Tibial nerve (tissue), 4 donors: ENCODE data around the gene SLCO4C1. TPM values are rescaled to one million over a fixed set of nuclear protein-coding genes. Genes with fewer than 3 reads are reported as not detected.

Experiments used
- DNase-seq, 2 donors: peaks; one replicate each; pipeline ENCODE4 v3.0.0-alpha.2; 2019; ENCODE audit warnings: low spot score in 2 of 2
- H3K27ac ChIP-seq, 4 donors: fragments of 200-600 bp; sonication (generic) in 3 of 4; one replicate each; pipeline ENCODE4 v1.5.1; 2017 to 2019; ENCODE audit warnings: mild to moderate bottlenecking in 1 of 4
- H3K27me3 ChIP-seq, 2 donors: fragments of 200-600 bp; sonication (generic) in 1 of 2; one replicate each; pipeline versions ENCODE4 v1.5.1 to v1.6.0; 2017 to 2019
- H3K36me3 ChIP-seq, 3 donors: fragments of 200-600 bp; sonication (generic); one replicate each; pipeline ENCODE4 v1.5.1; 2018 to 2019
- H3K4me1 ChIP-seq, 4 donors: fragments of 200-600 bp; sonication (generic) in 3 of 4; one replicate each; pipeline ENCODE4 v1.5.1; 2017 to 2019
- H3K4me3 ChIP-seq, 4 donors: fragments of 200-600 bp; sonication (generic) in 3 of 4; one replicate each; pipeline ENCODE4 v1.5.1; 2017 to 2019; ENCODE audit warnings: mild to moderate bottlenecking in 1 of 4, moderate library complexity in 1 of 4
- H3K9me3 ChIP-seq, 4 donors: fragments of 200-600 bp; sonication (generic) in 3 of 4; one replicate each; pipeline ENCODE4 v1.5.1; 2017 to 2019
- EP300 ChIP-seq, 2 donors: sonication (generic); formaldehyde crosslinking; IDR thresholded peaks; one replicate each; pipeline ENCODE4 v1.6.1; 2017; ENCODE audit warnings: antibody characterized with exemption in 2 of 2, mild to moderate bottlenecking in 1 of 2
- POLR2A ChIP-seq, 2 donors: fragments of 450-650 bp; IDR thresholded peaks; one replicate each; pipeline ENCODE4 v1.6.1; 2017; ENCODE audit warnings: antibody characterized with exemption in 2 of 2, mild to moderate bottlenecking in 2 of 2, moderate library complexity in 2 of 2
- WGBS, 2 donors: methylation state at CpG; one replicate each; pipeline ENCODE4 v1.1.5; 2018; 5-methylcytosine and 5-hydroxymethylcytosine counted together
- total RNA-seq, 4 donors: library from RNA; depleted of rRNA; stranded (reverse); fragments of >200 nt; gene quantifications; one replicate each; pipeline ENCODE4 v1.1.0, GENCODE V29; 2016
- TF ChIP-seq, protein P1 (sequence below), 5 experiments: fragments of 200-600 bp in 3 of 5; fragments of 450-650 bp in 2 of 5; sonication (generic) in 3 of 5; IDR thresholded peaks; one replicate each; pipeline ENCODE4 v1.5.1; 2016 to 2019; ENCODE audit warnings: antibody characterized with exemption in 5 of 5, mild to moderate bottlenecking in 3 of 5, moderate library complexity in 2 of 5

The SLCO4C1 gene
- total RNA-seq, 4 donors from 2014 or later = not detected

DNA sequence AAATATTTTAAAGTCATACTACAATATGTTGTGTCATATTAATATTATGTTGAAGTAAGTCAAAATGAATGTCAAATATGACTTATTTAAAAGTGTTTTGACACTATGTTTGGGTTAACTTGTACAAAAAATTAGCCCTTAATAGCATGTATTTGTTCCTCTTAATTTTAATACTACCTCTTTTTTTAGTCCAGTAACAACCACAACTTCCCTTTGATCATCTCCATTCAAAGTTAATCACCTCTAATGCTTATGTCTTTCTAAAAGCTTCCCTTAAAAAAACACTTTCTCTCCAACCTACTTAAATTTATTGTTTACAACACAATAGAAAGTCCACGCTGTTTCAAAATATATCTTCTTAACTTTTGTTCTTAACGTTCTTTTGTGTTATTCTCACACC, 9.6 kb downstream of the SLCO4C1 start:
- H3K4me3 ChIP-seq = no peak overlapping the region
- 53 to 54% methylated on average over 2 of the region's 2 CpGs for WGBS, 2 donors
- H3K4me1 ChIP-seq = no peaks in the 10 kb centered on the region
- no peak for DNase-seq
- no peak for TF ChIP-seq POLR2A (IDR thresholded peaks at IDR 0.05)
- no peak for TF ChIP-seq EP300 (IDR thresholded peaks at IDR 0.05)
- TF ChIP-seq, protein P1, sequence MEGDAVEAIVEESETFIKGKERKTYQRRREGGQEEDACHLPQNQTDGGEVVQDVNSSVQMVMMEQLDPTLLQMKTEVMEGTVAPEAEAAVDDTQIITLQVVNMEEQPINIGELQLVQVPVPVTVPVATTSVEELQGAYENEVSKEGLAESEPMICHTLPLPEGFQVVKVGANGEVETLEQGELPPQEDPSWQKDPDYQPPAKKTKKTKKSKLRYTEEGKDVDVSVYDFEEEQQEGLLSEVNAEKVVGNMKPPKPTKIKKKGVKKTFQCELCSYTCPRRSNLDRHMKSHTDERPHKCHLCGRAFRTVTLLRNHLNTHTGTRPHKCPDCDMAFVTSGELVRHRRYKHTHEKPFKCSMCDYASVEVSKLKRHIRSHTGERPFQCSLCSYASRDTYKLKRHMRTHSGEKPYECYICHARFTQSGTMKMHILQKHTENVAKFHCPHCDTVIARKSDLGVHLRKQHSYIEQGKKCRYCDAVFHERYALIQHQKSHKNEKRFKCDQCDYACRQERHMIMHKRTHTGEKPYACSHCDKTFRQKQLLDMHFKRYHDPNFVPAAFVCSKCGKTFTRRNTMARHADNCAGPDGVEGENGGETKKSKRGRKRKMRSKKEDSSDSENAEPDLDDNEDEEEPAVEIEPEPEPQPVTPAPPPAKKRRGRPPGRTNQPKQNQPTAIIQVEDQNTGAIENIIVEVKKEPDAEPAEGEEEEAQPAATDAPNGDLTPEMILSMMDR (IDR thresholded peaks at IDR 0.05) = no peak
- H3K9me3 ChIP-seq = no peaks in the 10 kb centered on the region
- no peak overlapping the region for H3K27ac ChIP-seq
- H3K27me3 ChIP-seq = no peaks in the 10 kb centered on the region
- no peaks in the 10 kb centered on the region for H3K36me3 ChIP-seq

DNA sequence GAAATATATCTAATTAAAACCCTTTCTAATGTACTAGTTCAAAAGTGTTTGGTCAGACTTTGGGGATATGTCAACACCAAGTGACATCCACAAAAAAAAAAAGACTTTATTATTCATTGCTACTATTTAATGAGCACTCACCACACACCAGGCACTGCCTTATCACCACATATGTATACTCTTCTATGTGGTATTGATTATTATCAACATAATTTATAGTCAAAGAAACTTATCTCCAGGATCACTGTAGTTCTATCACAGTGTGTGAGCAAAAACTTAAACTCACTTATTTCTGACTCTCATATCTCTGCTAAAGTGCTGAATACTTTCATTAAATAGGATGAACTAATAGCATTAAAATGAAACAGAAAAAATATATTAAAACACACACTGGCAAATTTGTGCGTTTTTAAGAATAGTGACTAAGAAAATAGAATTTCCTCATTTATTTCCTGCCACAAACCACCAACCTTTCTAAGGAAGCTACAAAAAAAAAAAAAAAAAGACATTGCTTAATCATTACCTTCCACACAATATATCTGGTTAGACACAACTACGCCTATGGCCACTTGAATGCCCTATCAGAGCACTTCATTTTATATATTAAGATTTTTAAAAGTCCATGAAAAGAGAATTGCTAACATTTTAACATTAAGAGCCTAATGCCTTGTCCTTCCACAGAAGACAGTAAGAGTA, 12.8 kb downstream of the SLCO4C1 start:
- WGBS, 2 donors = 69 to 75% methylated on average over 2 of the region's 2 CpGs
- Histone ChIP-seq H3K27ac (no peak overlapping the region), H3K9me3 (no peaks in the 10 kb centered on the region), H3K27me3 (no peaks in the 10 kb centered on the region), H3K36me3 (no peaks in the 10 kb centered on the region), H3K4me1 (no peaks in the 10 kb centered on the region), H3K4me3 (no peak overlapping the region)
- DNase-seq = no peak
- TF ChIP-seq, protein P1 (IDR thresholded peaks at IDR 0.05) = no peak
- TF ChIP-seq POLR2A (IDR thresholded peaks at IDR 0.05) (no peak), EP300 (IDR thresholded peaks at IDR 0.05) (no peak)

DNA sequence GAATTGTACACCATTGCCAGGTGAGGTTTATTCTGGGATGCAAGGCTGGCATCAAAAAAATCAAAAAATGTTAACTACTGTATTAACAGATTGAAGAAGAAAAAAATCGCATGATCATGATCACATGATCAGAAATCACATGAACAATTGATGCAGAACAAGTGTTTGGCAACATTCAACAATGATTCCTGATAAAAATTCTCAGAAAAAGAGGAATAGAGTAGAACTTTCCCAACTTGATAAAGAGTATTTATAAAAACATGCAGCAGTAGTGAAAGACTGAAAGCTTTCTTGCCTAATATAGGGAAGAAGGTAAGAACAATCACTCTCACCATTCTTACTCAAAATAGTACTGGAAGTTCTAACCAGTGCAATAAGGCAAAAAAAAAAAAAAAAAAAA, 16.4 kb downstream of the SLCO4C1 start:
- Histone ChIP-seq H3K9me3 (no peaks in the 10 kb centered on the region), H3K4me1 (no peaks in the 10 kb centered on the region), H3K27me3 (no peaks in the 10 kb centered on the region), H3K4me3 (no peak overlapping the region), H3K27ac (no peak overlapping the region), H3K36me3 (no peaks in the 10 kb centered on the region)
- no peak for TF ChIP-seq EP300 (IDR thresholded peaks at IDR 0.05)
- TF ChIP-seq POLR2A (IDR thresholded peaks at IDR 0.05) = no peak
- TF ChIP-seq, protein P1 (IDR thresholded peaks at IDR 0.05) = no peak
- WGBS, 2 donors = 77 to 94% methylated on average over 1 of the region's 1 CpG
- DNase-seq = no peak

DNA sequence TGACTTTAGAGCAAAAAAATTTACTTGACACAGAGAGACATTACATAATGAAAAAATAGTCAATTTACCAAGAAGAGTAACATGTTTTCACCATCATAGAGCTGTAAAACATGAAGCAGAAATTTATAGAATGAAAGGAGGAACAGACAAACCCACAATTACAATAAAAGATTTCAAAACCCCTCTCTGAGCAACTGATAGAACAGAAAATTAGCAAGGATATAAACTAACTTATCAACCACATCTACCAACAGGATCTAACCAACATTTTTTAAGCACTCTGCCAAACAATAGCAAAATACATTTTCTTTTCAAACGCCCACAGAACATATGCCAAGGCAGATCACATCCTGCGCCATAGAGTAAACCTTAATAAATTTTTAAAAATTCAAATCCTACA, 17.9 kb downstream of the SLCO4C1 start:
- no peak overlapping the region for H3K27ac ChIP-seq
- no peak for DNase-seq
- H3K9me3 ChIP-seq = no peaks in the 10 kb centered on the region
- no peak overlapping the region for H3K4me3 ChIP-seq
- no peaks in the 10 kb centered on the region for H3K27me3 ChIP-seq
- TF ChIP-seq, protein P1 (IDR thresholded peaks at IDR 0.05) = no peak
- TF ChIP-seq POLR2A (IDR thresholded peaks at IDR 0.05) = no peak
- TF ChIP-seq EP300 (IDR thresholded peaks at IDR 0.05) = no peak
- WGBS, 2 donors = 68 to 79% methylated on average over 2 of the region's 2 CpGs
- no peaks in the 10 kb centered on the region for H3K36me3 ChIP-seq
- H3K4me1 ChIP-seq = no peaks in the 10 kb centered on the region

DNA sequence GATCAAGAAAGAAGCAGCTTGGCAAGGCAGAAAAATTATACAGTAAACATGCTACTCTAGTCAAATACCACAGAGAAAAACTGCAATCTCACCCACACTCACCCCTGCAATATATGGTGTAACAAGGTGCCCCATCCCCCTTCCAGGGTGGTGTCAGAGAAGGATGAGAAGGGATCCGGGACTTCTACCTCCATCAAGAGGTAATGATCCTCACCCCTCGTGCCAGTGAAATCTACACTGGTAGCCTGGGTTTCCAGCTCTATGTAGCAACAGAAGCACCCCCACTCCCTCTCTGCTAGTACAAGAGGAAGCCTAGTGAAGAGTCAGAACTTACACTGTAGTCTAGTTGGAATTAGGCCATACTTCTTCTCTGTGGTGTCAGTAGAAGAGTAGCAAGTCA, 18.9 kb downstream of the SLCO4C1 start:
- H3K36me3 ChIP-seq = no peaks in the 10 kb centered on the region
- 80 to 89% methylated on average over 2 of the region's 2 CpGs for WGBS, 2 donors
- TF ChIP-seq POLR2A (IDR thresholded peaks at IDR 0.05) = no peak
- TF ChIP-seq, protein P1 (IDR thresholded peaks at IDR 0.05) = no peak
- no peak for TF ChIP-seq EP300 (IDR thresholded peaks at IDR 0.05)

More for the DNA sequence above, 18.9 kb downstream of the SLCO4C1 start:
- no peaks in the 10 kb centered on the region for H3K4me1 ChIP-seq
- no peak overlapping the region for H3K27ac ChIP-seq
- DNase-seq = no peak
- no peaks in the 10 kb centered on the region for H3K27me3 ChIP-seq
- no peaks in the 10 kb centered on the region for H3K9me3 ChIP-seq
- H3K4me3 ChIP-seq = no peak overlapping the region
